ENCODE results near the gene UBA1. TPM values are rescaled to one million over a fixed set of nuclear protein-coding genes. Genes with fewer than 3 reads are reported as not detected.

The UBA1 gene
- total and polyA plus RNA-seq, 12 donors, result 160 to 356 (median 222) TPM

DNA sequence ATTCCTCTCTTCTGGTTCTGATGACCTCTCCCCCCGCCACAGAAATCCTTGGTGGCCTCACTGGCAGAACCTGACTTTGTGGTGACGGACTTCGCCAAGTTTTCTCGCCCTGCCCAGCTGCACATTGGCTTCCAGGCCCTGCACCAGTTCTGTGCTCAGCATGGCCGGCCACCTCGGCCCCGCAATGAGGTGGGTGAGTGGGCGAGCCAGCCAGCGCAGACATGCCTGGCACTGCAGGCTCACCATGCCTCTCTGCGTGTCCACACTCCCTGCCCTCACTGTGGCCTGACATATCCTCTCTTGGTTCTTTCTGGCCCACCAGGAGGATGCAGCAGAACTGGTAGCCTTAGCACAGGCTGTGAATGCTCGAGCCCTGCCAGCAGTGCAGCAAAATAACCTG, 8.7 kb downstream of the UBA1 start:
- no peak for TF ChIP-seq POLR2A (IDR thresholded peaks at IDR 0.05)
- TF ChIP-seq, protein P1, sequence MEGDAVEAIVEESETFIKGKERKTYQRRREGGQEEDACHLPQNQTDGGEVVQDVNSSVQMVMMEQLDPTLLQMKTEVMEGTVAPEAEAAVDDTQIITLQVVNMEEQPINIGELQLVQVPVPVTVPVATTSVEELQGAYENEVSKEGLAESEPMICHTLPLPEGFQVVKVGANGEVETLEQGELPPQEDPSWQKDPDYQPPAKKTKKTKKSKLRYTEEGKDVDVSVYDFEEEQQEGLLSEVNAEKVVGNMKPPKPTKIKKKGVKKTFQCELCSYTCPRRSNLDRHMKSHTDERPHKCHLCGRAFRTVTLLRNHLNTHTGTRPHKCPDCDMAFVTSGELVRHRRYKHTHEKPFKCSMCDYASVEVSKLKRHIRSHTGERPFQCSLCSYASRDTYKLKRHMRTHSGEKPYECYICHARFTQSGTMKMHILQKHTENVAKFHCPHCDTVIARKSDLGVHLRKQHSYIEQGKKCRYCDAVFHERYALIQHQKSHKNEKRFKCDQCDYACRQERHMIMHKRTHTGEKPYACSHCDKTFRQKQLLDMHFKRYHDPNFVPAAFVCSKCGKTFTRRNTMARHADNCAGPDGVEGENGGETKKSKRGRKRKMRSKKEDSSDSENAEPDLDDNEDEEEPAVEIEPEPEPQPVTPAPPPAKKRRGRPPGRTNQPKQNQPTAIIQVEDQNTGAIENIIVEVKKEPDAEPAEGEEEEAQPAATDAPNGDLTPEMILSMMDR (IDR thresholded peaks at IDR 0.05), result no peak
- H3K4me3 ChIP-seq, result no peak overlapping the region
- intact Hi-C loops (cut with DNase I), result no loop called here
- no peak for DNase-seq
- 85 to 96% (median 93%) methylated on average over 2 to 11 of the region's 11 CpGs for WGBS, 4 donors
- H3K9me3 ChIP-seq (replicated peaks in 1 of 3), result no peaks in the 10 kb centered on the region
- peaks cover 9 to 16% of the 10 kb centered on the region in 2 donors for H3K4me1 ChIP-seq (replicated peaks in 1 of 2)
- H3K27me3 ChIP-seq, result no peaks in the 10 kb centered on the region
- H3K27ac ChIP-seq, result no peak overlapping the region
- peaks cover 0 to 89% of the 10 kb centered on the region in 2 donors for H3K36me3 ChIP-seq (replicated peaks in 1 of 2)

GRCh38 chrX:47202877-47203276, 9.2 kb downstream of the UBA1 start:
- H3K9me3 ChIP-seq (replicated peaks in 1 of 3), result no peaks in the 10 kb centered on the region
- no peak overlapping the region for H3K4me3 ChIP-seq
- 74 to 88% (median 81%) methylated on average over 3 to 4 of the region's 4 CpGs for WGBS, 4 donors
- peaks cover 4 to 12% of the 10 kb centered on the region in 2 donors for H3K4me1 ChIP-seq (replicated peaks in 1 of 2)
- H3K36me3 ChIP-seq (replicated peaks in 1 of 2), result peaks cover 0 to 95% of the 10 kb centered on the region in 2 donors
- intact Hi-C loops (cut with DNase I), result no loop called here
- no peak for TF ChIP-seq POLR2A (IDR thresholded peaks at IDR 0.05)
- TF ChIP-seq, protein P1 (IDR thresholded peaks at IDR 0.05), result no peak
- no peaks in the 10 kb centered on the region for H3K27me3 ChIP-seq
- DNase-seq, result no peak
- H3K27ac ChIP-seq, result no peak overlapping the region

DNA sequence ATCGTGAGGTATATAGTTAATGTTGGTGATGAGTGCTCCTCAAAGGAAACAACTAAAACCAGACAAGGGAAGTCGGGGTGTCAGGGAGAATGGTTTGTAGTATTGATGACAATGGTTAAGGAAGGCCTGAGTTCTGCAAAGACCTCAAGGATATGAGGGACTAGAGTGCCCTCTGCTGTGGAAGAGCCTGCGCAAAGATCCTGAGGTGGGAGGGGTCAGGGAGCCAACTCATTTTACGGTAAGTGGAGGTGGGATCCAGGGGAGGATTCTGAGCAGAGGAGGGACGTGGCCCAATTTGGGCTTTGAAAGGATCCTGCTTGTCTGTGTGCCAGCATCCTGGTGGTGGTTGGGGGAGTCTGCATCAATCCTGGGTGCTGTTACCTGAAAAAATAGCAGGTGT, 11.3 kb downstream of the UBA1 start:
- WGBS, 4 donors, result 56 to 83% (median 70%) methylated on average over 5 of the region's 5 CpGs
- TF ChIP-seq POLR2A (IDR thresholded peaks at IDR 0.05), result no peak
- TF ChIP-seq, protein P1 (IDR thresholded peaks at IDR 0.05), result no peak
- H3K36me3 ChIP-seq (replicated peaks in 1 of 2), result peaks cover 0 to 99% of the 10 kb centered on the region in 2 donors
- no peaks in the 10 kb centered on the region for H3K9me3 ChIP-seq (replicated peaks in 1 of 3)
- intact Hi-C loops (cut with DNase I), result no loop called here
- no peak overlapping the region for H3K4me3 ChIP-seq
- no peak for DNase-seq
- no peak overlapping the region for H3K27ac ChIP-seq
- no peaks in the 10 kb centered on the region for H3K4me1 ChIP-seq (replicated peaks in 1 of 2)
- no peaks in the 10 kb centered on the region for H3K27me3 ChIP-seq

DNA sequence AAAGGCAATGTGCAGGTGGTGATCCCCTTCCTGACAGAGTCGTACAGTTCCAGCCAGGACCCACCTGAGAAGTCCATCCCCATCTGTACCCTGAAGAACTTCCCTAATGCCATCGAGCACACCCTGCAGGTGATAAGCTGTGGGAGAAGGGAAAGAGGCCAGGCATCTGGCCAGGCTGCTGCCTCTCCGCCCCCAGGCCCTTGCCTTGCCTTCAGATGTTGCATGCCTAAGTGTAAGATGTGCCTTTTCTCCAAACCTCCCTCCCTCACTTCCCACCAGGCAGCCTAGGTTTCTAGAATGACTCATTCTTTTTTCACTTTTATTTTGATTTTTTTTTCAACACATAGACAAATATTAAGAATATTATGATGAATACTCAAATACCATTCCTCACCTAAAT, 12.7 kb downstream of the UBA1 start:
- DNase-seq, result no peak
- no peak for TF ChIP-seq POLR2A (IDR thresholded peaks at IDR 0.05)
- TF ChIP-seq, protein P1 (IDR thresholded peaks at IDR 0.05), result no peak
- H3K4me1 ChIP-seq (replicated peaks in 1 of 2), result no peaks in the 10 kb centered on the region
- peaks cover 0 to 99% of the 10 kb centered on the region in 2 donors for H3K36me3 ChIP-seq (replicated peaks in 1 of 2)
- no peaks in the 10 kb centered on the region for H3K27me3 ChIP-seq
- intact Hi-C loops (cut with DNase I), result no loop called here
- H3K9me3 ChIP-seq (replicated peaks in 1 of 3), result no peaks in the 10 kb centered on the region
- H3K27ac ChIP-seq, result no peak overlapping the region
- no peak overlapping the region for H3K4me3 ChIP-seq
- 60 to 87% (median 72%) methylated on average over 2 to 3 of the region's 3 CpGs for WGBS, 4 donors

Measured in adrenal gland (tissue), 12 donors.